ENCODE results near the gene ATP1B2. TPM values are rescaled to one million over a fixed set of nuclear protein-coding genes. Genes with fewer than 3 reads are reported as not detected.
"Not testable (repeated sequence)": the region's sequence is repeated elsewhere in the genome, so short reads cannot be mapped to it uniquely, and the experiment has no call there.

The ATP1B2 gene
- total RNA-seq, result 8.2 TPM

DNA sequence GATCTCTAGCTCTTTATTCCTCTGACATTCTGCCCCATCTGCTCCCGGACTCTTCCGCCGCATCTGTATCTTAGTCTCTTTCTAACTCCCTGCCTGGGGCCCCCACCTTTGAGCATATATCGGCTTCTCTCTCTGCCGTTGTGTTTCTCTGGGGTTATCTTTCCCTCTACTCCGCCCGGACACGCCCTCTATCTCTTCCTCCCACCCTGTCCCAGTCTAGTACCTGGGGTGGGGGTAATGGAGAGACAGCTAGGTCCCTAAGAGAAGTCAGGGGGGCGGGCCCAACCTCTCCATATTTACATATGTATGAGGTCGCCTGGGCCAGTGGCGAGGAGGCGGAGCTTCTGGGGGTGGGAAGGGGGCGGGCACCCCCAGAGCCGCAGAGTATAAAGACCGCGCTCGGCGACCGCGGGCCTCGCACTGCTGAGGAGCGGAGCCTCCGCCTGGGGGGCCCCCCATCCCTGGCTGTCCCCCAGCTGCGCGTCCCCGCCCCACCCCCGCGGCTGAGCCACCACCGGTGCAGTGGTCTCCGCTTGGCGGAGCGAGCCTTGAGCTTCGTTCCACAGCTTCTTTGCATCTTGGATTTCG is at the start of gene ATP1B2:
Gene ATP1B2 (plus strand): TSS at position 418 of the 588 bp plus-strand sequence. CDS start 593 bp downstream, outside the sequence.
- no peak for FAIRE-seq
- peak; percentile 83 to 89 for DNase-seq (ENCODE audit: low spot score in 2 of 2)

DNA sequence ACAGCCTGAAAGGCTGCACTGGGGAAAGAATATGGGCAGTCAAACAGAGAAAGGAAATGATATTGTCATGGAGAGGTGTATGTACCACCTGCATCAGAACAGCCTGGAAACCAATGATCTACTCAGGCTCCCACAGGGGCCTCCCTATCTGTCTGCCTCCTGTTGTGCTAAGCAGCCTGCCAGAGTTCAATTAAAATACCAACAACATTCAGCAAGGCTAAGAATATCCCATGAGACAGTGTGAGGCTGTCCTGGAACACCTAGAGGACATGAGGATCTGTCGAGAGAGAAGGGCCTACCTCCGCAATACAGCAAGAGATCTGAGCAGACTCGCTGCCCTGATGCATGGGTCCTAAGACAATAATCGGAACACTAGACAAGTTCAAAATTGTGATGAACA is 44.4 kb upstream of the ATP1B2 start:
- FAIRE-seq, result no peak
- no peak for DNase-seq (ENCODE audit: low spot score in 2 of 2)

DNA sequence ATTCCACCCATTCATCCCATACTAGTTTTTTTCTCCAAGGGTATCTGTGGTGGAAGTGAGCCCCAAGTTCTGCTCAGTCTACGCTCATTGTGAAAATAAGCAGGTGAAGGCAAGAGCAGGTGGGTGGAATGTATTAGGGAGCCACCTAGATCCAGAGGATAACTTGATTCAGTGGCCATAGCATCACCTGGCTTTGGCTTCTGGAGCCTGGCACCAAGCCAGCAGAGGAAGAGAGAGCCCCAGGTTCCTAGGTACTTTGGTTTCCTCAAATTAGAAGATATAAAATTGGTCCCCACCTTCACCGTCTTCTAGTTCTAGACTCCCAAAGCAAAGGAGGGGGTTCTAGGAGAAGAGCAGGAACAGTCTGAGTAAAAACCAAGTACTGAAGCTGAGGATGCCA is 40.1 kb upstream of the ATP1B2 start:
- no peak for DNase-seq (ENCODE audit: low spot score in 2 of 2)
- FAIRE-seq, result no peak

DNA sequence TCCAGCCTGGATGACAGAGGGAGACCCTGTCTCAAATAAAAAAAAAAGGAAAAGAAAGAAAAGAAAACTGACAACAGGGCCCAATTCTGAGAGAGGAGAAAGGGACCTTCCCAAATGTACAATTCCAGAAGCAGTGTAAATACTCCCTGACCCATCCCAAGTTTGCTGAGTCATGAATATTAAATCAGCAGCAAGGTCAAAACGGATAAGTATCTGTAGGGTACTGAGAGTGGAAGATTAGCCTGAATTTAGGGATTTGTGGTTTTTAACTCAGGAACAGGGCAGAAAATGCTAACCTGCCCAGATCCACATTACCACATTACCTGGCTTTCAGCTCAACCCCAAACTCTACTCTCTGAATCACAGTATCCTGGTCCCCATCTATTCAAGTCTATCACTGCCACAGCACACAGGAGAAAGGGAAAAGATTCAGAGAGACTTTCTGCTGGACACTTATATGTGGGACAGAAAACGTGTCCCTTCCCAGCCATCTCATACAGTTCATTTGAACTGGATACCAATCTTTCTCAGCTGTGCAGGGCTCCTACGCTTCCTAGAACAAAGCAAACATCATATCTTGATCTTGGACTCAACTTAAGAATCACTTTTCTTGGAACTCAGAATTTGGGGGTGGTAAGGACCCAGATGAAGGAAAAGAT is 39.0 kb upstream of the ATP1B2 start:
- FAIRE-seq, result no peak
- DNase-seq (ENCODE audit: low spot score in 2 of 2), result no peak

DNA sequence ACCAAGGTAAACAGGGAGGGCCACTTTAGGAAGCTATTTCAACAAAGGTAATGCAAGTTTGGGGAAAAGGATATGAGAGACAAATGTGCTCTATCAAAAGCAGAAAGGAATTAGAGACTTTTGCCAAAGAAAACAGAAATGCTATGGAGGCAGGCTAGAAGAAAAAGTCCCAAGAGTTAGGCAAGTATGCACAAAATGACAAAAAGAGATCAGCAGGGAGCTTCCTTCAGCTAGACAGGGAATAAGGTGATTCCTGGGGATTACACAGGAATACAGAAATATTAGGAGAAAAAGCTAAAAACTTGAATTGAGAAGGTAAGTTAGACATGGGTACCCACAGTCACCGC is 38.5 kb upstream of the ATP1B2 start:
- DNase-seq (ENCODE audit: low spot score in 2 of 2), result no peak
- FAIRE-seq, result no peak

DNA sequence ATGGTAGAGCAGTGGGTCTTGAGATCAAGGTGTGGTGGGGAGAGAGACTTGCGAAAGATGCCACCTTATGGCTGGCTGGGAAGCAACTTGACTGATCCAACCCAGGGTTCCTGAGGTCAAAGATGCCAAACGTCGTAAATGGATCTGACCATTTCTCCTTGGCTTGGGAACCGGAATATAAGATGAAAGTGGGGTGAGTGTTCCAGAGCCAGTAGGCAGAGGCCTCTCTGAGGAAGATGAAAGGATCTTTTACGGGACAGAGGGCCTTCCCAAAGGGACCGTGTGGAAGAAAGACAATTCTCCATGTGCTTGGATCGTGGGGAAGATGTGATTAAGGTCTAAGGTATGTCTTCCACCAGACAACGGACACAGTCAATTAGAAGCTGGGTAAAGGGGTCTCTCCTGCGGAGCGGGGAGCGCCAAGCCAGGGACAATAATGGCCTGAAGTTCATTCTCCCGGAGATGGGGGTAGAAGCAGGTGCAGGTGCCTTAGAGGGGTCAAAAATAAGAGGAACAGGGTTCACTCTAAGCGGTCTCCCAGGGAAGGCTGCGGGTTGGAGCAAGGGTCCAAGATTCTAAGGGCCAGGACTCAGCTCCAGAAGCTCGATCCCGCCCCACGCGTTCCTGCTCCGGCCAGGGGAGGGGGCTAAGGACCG is 36.8 kb upstream of the ATP1B2 start:
- FAIRE-seq, result no peak

DNA sequence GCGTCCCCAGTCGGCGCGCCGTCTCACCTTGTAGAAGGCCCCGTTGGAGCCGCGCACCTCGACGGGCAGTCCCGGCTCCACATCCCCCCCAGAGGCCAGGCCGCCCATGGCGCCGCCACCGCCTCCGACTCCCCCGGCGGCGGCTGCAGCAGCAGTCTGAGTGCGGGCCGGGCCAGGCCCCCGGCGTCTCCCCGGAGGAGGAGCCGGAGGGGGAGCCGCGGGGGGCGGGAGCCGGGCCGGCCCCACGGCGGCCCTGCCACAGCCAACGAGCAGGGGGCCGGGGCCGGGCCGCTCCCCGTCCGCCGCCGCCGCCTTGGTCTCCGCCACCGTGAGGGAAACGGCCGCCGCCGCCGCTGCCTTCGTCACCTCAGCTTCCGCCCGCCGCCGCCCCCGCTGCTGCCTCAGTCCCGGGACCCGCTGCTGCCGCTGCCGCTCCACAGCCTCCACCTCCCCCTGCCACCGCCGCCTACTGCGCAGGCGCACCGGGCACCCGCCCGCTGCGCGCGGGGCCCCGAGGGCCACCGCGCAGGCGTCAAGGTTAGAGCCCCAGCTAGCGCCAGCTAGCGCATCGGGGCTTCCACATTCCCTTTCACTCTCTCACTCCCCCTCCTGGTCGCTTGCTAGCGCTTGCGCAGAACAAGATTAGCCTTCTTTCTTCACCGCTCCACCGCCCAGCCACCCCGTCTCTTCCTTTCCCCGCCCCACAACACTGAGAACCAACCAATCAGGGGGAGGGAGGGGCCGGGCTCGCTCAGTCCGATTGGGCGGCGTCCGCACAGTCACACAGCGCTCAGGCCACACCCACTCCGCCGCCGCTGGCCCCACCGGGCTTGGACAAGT is 36.1 kb upstream of the ATP1B2 start, which contains the start of gene FXR2:
Gene FXR2 (minus strand): TSS at position 473 of the 840 bp plus-strand sequence. CDS start 365 bp downstream, at position 108.
- peak; percentile 84 for FAIRE-seq
- peak; percentile 99 for DNase-seq (ENCODE audit: low spot score in 2 of 2)

More for the DNA sequence above, 36.8 kb upstream of the ATP1B2 start:
- no peak for DNase-seq (ENCODE audit: low spot score in 2 of 2)

DNA sequence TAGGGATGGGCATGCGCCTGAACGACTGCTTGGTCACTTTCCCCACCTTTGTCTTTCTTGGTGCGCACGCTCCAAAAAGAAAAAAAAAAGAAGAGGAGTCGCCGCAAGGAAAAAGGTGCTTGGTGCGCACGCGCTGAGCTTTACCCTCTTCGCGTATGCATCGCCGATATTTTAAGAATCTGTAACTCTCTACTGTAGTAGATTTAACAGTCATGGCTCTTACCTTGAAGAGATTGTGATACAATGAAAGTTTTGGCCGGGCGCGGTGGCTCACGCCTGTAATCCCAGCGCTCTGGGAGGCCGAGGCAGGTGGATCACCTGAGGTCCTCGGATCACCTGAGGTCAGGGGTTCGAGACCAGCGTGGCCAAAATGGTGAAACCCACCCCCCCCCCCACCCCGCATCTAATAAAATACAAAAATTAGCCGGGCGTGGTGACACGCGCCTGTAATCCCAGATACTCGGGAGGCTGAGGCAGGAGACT is 35.4 kb upstream of the ATP1B2 start:
- DNase-seq (ENCODE audit: low spot score in 2 of 2) (no peak), FAIRE-seq (no peak)

GRCh38 chr17:7618608-7619007 is 32.1 kb upstream of the ATP1B2 start:
- DNase-seq (ENCODE audit: low spot score in 2 of 2) (no peak), FAIRE-seq (no peak)

DNA sequence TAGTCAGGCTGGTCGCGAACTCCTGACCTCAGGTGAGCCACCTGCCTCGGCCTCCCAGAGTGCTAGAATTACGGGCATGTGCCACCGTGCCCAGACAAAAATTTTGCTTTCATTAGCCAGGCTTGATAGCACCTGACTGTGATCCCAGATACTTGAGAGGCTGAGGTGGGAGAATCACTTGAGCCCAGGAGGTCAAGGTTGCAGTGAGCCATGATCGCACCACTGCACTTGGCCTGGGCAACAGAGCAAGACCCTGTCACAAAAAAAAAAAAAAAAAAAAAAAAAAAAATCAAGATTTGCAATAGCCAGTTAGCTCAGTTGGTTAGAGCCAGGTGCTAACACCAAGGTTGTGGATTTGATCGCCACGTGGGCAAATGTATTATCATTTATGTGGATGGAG is 29.9 kb upstream of the ATP1B2 start:
- DNase-seq (ENCODE audit: low spot score in 2 of 2) (no peak), FAIRE-seq (no peak)

- FAIRE-seq (no peak), DNase-seq (ENCODE audit: low spot score in 2 of 2) (no peak)
These were observed 27.1 kb upstream of the ATP1B2 start for GRCh38 chr17:7623661-7624060.

GRCh38 chr17:7625749-7626148 is 25.0 kb upstream of the ATP1B2 start:
- not testable (repeated sequence) for DNase-seq (ENCODE audit: low spot score in 2 of 2); FAIRE-seq

DNA sequence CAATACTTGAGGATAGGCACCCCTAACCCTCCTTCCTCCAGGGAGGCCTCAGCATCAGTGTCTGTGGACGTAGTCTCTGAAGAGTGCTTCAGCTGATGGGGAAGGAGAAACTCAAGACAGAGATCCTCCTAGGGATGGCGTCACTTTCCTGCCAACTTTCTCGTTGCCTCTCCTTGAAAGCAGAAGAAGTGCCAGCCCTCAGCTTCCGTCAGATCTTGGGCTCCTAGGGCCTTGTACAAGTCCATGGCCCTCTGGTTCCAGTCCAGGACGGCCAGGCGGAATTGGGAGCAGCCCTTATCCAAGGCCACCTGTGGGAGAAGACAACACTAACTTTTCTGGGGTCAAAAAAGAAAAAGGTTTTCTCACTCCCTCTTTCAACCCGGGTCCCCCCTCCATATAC is 24.4 kb upstream of the ATP1B2 start:
- DNase-seq (ENCODE audit: low spot score in 2 of 2) (no peak), FAIRE-seq (no peak)

DNA sequence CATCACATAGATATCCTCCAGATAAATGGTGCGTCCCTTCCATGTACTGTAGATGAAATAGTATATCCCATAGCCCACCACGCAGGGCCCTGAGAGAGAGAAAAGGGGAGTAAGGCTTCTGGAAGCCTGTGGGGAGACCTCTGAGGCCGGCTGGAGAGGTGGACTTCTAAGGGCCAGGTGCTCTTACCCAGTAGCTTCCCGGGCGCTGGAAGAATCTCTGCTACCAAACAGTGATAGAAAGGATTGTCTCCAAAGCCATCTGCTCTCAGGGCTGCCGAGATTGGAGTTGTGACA is 23.8 kb upstream of the ATP1B2 start:
- DNase-seq (ENCODE audit: low spot score in 2 of 2) (no peak), FAIRE-seq (no peak)

DNA sequence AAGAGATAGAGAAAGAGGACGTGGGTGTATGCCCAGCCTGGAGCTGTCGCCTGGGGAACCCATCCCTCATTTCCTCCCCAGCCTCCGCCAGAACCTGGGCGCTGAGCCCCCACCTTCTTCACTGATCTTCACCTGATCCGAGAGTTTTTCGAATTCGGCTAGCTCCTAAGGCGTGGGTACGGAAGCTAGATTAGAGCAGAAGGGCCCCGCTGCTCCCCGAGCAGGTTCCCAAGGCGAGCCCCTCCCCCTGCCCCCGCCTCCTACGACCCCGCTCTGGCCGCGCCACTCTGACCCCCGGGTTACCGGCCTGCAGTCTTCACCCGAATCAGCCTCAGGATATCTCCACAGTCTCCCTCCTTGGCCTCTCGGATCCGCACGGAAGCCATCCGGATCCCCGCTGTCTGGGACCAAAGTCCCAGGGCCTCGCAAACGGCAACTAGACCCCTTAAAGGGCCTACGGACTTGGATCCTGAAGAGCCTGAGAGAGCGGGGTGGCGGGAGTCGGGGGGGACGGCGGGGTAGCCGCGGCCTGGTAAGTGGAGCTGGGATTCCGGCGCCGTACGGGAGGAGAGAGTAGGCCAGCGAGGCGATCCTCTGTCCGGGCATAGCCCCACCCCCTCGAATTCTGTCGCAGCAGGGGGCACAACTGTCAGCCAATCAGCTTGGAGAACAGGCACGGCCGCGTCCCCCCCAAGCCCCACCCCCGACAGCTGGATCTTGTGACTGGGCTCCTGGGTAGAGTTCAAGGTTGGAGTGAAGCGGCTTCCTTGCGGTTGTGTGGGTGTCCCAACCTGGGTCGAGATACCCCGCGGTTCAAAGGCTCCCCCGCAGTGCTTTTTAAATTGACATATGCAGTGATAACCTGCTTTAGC is 23.2 kb upstream of the ATP1B2 start, which contains the start of gene SAT2:
Gene SAT2 (minus strand): TSS at position 572 of the 872 bp plus-strand sequence. CDS start 186 bp downstream, at position 386.
- DNase-seq (ENCODE audit: low spot score in 2 of 2) (peak; percentile 88 to 98), FAIRE-seq (no peak)

GRCh38 chr17:7629939-7630571 is 20.7 kb upstream of the ATP1B2 start, which contains the start of gene SHBG:
SHBG (plus strand) TSS chr17:7630135; CDS start chr17:7630173, 38 bp downstream.
- no peak for FAIRE-seq

GRCh38 chr17:7631398-7632380 is 19.0 kb upstream of the ATP1B2 start:
- FAIRE-seq (no peak), DNase-seq (ENCODE audit: low spot score in 2 of 2) (no peak)

More at GRCh38 chr17:7629939-7630571, 20.7 kb upstream of the ATP1B2 start, which contains the start of gene SHBG:
- no peak for DNase-seq (ENCODE audit: low spot score in 2 of 2)

GRCh38 chr17:7632492-7632894 is 18.2 kb upstream of the ATP1B2 start:
- no peak for FAIRE-seq
- no peak for DNase-seq (ENCODE audit: low spot score in 2 of 2)

Data from frontal cortex (tissue), 4 donors.